Activated CD4-positive, alpha-beta memory T cell treated with anti-CD3 and anti-CD28 coated beads, Interleukin-2, amount 10 ng/mL, durations not matched to agents 7 days and 5 days (primary cell): ENCODE results near the gene HDHD5. TPM values are rescaled to one million over a fixed set of nuclear protein-coding genes. Genes with fewer than 3 reads are reported as not detected.
A peak's percentile ranks its signal among the peaks of the same experiment; 100 is the strongest.

ENCODE experiments used
- CTCF ChIA-PET: fragments of 350-600 bp; sonication (Branson Sonifier 250); formaldehyde crosslinking; loops from one replicate; lab custom pipeline; 2021; ENCODE audit warnings: antibody characterized with exemption, inconsistent platforms; lab: Charles Lee
- POLR2A ChIA-PET: fragments of 350-600 bp; sonication (Branson Sonifier 250); formaldehyde crosslinking; loops from one replicate; lab custom pipeline; 2021; ENCODE audit warnings: antibody characterized with exemption; lab: Charles Lee
- DNase-seq: peaks from one replicate; pipeline ENCODE4 v3.0.0-alpha.2; 2020
- H3K27ac Mint-ChIP-seq: one replicate; pipeline ENCODE4 v1.8.0; 2021; ENCODE audit warnings: mild to moderate bottlenecking, mixed read lengths
- H3K27me3 Mint-ChIP-seq: one replicate; pipeline ENCODE4 v1.8.0; 2021; ENCODE audit warnings: mixed read lengths
- H3K36me3 Mint-ChIP-seq: one replicate; pipeline ENCODE4 v1.8.0; 2021; ENCODE audit warnings: low read depth, mixed read lengths
- H3K4me1 Mint-ChIP-seq: one replicate; pipeline ENCODE4 v1.8.0; 2021; ENCODE audit warnings: mixed read lengths
- H3K4me3 Mint-ChIP-seq: one replicate; pipeline ENCODE4 v1.8.0; 2021; ENCODE audit warnings: mild to moderate bottlenecking, mixed read lengths
- H3K9me3 Mint-ChIP-seq: one replicate; pipeline ENCODE4 v1.8.0; 2021; ENCODE audit warnings: mixed read lengths
- total RNA-seq, 2 experiments: library from RNA; stranded (reverse); gene quantifications; one replicate each; pipeline ENCODE4 v1.2.3, GENCODE V29; 2021

HDHD5 gene
- total RNA-seq: 10 to 100 TPM; 27.1 TPM

DNA sequence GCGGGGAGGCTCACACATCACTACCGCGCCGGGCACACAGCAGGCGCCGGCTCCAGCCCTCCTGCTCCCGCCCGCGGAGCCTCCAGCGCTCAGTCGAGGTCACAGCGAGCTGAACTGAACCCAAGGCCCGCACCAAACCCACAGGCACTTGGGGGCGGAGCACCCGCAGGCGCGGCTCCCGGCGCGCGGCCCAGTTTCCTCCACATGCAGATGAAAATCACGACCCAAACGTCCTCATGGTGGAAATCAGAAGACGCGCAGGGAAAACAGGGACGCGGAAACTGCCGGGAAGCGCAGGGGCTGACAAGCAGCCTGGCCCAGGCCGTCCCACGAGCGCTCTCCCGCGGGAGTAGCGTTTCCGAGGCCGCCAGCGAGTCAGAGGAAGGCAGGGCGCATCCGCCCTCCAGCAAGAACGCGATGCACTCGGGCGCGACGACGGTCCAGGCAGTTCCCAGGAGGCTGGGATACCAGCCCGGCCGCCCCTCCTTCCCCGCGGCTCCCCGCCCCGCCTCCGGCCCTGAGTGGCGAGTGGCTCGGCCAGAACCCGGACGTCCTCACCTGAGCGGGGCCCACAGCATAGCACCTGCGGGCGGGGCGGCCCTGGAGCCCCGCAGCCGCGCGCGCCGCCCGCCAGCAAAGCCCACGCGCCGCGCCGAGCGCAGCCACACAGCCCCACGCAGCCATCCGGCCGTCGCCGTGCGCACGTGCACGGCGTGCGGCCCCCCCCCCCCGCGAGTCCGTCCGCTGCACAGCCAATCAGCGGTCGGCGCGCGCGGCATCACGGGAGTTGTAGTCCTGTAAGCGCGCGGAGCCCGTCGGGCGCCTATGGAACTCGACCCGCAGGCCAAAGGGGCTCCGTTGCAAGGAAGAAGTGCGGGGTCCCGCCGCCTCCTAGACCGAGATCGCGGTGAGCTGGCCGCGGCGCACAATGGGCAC lies at the start of gene HDHD5:
HDHD5 (minus strand) TSS at position 710 of the 936 bp plus-strand sequence; CDS start at position 684, 26 bp downstream.
- Mint-ChIP-seq H3K4me1 (peaks cover 34% of the 10 kb centered on the region), H3K27ac (peak within 1 kb of the TSS; percentile 56), H3K4me3 (peak within 1 kb of the TSS; percentile 76), H3K9me3 (no peaks in the 10 kb centered on the region), H3K27me3 (no peaks in the 10 kb centered on the region), H3K36me3 (peaks cover 7% of the 10 kb centered on the region)
- DNase-seq: peak; percentile 89
- ChIA-PET POLR2A (interaction anchor here (0.6 to 3.5 kb wide), 11 partner anchors 10 to 213 kb away, joined by 3 to 8 read pairs (median 3); no protein-coding TSS in a partner anchor), CTCF (interaction anchor here (0.7 to 5.2 kb wide), 5 partner anchors 13 to 344 kb away, joined by 6 to 47 read pairs (median 9); no protein-coding TSS in a partner anchor)

DNA sequence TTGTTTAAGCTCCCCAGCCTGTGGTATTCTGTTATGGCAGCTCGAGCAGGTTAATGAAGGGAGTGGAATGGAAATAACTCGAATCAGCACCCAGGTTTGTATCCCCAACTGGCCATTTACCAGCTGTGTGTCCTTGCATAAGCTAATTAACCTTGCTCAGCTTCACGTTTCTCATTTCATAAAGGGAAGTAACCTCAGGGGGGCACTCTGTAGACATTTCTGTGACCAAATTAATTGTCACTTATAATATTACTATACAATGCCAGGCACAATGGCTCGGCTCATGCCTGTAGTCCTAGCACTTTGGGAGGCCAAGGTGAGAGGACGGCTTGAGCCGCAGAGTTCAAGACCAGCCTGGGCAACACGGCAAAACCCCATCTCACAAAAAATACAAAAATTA lies 46.4 kb upstream of the HDHD5 start:
- Mint-ChIP-seq H3K27ac (no peak overlapping the region), H3K27me3 (no peaks in the 10 kb centered on the region), H3K36me3 (peaks cover 6% of the 10 kb centered on the region), H3K4me3 (no peak overlapping the region), H3K9me3 (no peaks in the 10 kb centered on the region), H3K4me1 (no peaks in the 10 kb centered on the region)
- CTCF ChIA-PET: interaction anchor here (0.6 to 2.1 kb wide), 6 partner anchors 8 to 300 kb away, joined by 3 to 14 read pairs (median 4); no protein-coding TSS in a partner anchor
- POLR2A ChIA-PET: interaction anchor here (0.6 to 1.0 kb wide), 2 partner anchors 14 to 116 kb away, joined by 3 read pairs; partner anchors contain the start of gene ADA2
- DNase-seq: no peak

DNA sequence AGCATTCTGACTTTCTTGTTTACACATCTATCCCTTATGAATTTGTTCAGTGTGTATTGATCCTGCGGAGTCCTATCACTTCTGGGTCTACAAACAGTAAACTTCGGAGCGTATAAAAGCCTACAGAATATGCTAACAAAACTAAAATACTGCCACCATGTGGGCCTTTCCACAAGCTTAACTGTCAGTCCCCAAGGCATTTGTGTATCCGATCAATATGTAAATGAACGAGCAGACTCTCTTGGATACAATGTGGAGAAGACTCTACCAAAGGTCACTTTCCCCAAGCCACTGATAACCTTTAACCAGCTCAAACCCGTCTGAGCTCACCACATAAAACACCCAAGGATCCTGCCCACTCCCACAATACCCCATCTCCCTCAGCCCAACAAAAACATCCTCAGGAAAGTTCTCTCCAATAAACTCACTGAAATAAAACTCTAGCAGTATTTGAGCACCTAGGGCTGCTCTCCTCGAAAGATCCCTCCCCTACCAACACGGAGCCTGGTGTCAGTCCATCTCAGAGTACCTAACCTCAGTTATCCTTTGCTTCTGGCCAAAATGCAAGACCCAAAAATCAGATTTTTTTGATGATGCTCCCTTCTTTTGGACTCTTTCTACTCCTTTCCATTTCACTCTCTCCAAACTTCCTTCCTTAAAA lies 42.3 kb upstream of the HDHD5 start:
- no peak overlapping the region for H3K27ac Mint-ChIP-seq
- no peaks in the 10 kb centered on the region for H3K9me3 Mint-ChIP-seq
- no peak for DNase-seq
- POLR2A ChIA-PET: no interaction called here
- CTCF ChIA-PET: interaction anchor here (0.7 to 1.1 kb wide), 2 partner anchors 18 to 220 kb away, joined by 3 read pairs; partner anchors contain the start of gene ADA2
- H3K4me1 Mint-ChIP-seq: no peaks in the 10 kb centered on the region
- H3K27me3 Mint-ChIP-seq: no peaks in the 10 kb centered on the region
- H3K36me3 Mint-ChIP-seq: peaks cover 6% of the 10 kb centered on the region
- no peak overlapping the region for H3K4me3 Mint-ChIP-seq

DNA sequence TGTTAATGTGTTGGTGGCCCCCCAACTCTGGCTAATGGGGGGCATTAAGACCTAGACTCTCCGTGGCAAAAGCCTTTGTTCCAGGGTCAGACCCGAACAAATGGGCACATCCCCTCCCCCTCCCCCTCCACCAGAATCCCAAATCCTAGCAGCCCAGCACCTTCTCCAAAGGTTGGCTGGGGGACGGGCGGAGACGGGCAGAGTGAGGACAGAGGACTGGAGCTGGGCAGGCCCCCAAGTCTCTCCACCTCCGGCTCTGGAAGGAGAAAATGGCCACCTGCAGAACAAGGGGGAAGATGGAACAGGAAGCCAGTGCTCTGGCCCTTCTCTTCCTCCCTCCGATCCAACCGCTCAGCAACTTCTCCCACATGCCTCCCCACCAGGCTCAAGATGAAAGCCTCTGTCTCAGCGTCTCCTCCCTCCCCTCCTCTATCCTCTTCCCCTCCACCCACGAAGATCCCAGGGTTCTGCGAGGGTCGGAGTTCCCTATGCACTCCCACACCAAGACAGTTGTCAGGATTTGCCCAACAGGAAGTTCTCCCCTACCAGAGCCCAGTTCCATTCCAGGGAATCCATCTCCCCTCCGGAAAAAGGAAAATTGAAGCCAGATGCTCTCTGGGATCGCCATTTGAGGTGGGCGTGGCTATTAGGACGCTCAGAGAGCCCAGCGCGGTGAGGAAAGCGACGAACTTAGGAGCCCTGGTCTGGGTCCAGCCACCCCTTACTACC lies 40.1 kb upstream of the HDHD5 start:
- no peaks in the 10 kb centered on the region for H3K9me3 Mint-ChIP-seq
- H3K36me3 Mint-ChIP-seq: peaks cover 6% of the 10 kb centered on the region
- H3K27ac Mint-ChIP-seq: no peak overlapping the region
- DNase-seq: no peak
- H3K27me3 Mint-ChIP-seq: no peaks in the 10 kb centered on the region
- CTCF ChIA-PET: no interaction called here
- H3K4me3 Mint-ChIP-seq: no peak overlapping the region
- POLR2A ChIA-PET: no interaction called here
- no peaks in the 10 kb centered on the region for H3K4me1 Mint-ChIP-seq

DNA sequence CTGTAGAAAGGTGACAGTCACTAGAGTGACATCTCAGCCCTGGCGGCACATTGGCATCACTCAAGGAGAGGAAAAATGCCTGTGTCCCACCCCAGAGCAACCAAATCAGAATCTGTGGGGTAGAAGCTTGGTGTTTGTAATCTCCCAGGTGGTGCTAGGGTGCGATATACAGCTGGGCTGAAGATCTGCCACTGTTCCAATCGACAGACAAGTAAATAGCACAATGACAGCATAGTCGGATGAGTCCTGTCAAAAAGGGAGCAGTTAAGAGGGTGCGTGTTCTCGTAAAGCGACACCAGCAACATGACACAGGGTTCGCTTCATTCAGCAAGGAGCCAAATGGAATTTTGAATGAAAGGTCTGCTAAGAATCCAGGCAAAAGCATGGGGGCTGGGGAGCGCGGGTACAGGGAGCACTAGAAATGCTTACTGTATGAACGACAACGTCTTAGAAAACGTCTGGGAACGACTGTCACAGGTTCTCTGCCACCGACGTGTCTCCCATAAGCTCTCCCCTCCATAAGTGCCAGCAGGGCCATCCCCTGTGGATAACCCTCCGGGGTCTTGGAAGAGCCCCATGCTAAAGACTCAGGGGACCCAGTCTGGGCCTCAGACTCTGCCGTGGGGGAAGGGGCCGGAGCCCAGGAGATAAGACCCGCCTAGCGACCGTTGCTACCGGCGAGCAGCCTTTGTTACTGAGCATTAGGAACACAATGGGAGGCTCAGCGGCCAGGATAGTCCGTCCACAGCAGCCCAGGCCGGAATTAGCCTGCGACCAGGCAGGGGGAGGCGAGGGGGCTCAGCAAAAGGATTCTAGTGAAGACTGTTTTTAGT lies 39.3 kb upstream of the HDHD5 start:
- Mint-ChIP-seq H3K27ac (no peak overlapping the region), H3K27me3 (no peaks in the 10 kb centered on the region), H3K4me1 (no peaks in the 10 kb centered on the region), H3K4me3 (no peak overlapping the region), H3K36me3 (peaks cover 5% of the 10 kb centered on the region), H3K9me3 (no peaks in the 10 kb centered on the region)
- DNase-seq: no peak
- ChIA-PET CTCF (no interaction called here), POLR2A (no interaction called here)

DNA sequence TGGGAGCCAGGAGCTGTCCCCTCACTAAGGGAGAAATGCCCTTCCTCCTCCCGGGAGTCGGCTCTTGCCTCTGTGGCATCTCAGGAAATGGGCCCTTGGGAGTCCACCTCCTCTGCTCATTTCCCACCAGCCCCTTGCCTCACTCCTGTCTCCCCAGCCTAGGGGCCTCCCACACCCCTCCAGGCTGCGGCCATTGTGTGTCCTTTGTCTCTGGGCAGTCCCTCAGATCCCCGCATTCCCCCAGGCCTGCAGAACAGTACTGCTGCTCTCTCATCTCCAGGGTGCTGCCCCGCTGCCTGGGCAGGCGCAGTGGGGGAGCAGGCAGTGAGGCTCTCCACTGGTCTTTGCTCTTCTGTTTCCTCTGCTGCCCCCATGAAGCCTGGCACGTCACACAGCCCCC lies 35.1 kb upstream of the HDHD5 start:
- DNase-seq: no peak
- no peak overlapping the region for H3K27ac Mint-ChIP-seq
- H3K27me3 Mint-ChIP-seq: no peaks in the 10 kb centered on the region
- H3K4me3 Mint-ChIP-seq: no peak overlapping the region
- H3K9me3 Mint-ChIP-seq: no peaks in the 10 kb centered on the region
- ChIA-PET POLR2A (no interaction called here), CTCF (no interaction called here)
- no peaks in the 10 kb centered on the region for H3K4me1 Mint-ChIP-seq
- no peaks in the 10 kb centered on the region for H3K36me3 Mint-ChIP-seq

DNA sequence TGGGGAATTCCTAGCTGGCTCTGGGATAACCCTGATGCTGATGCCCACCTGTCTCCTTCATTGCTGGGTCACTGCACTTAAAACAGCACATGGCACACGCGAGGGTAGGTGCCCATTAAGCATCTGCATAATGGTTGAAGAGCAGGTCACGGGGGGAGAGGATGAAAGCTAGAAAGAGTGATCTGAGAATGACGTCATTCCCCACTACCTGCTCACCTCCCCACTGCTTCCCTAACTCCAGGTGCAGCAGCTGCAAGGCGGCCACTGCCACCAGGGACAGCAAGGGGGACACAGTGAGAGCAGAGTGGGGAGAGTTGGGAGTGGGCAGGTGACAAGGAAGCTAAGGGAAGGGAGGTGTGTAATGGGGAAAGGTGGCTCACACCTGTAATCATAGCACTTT lies 33.1 kb upstream of the HDHD5 start:
- no peak for DNase-seq
- H3K4me1 Mint-ChIP-seq: no peaks in the 10 kb centered on the region
- H3K27me3 Mint-ChIP-seq: no peaks in the 10 kb centered on the region
- no peak overlapping the region for H3K4me3 Mint-ChIP-seq
- H3K9me3 Mint-ChIP-seq: no peaks in the 10 kb centered on the region
- H3K27ac Mint-ChIP-seq: no peak overlapping the region
- POLR2A ChIA-PET: interaction anchor here (1.3 kb wide), 1 partner anchor 21 kb away, joined by 4 read pairs; no protein-coding TSS in a partner anchor
- CTCF ChIA-PET: no interaction called here
- no peaks in the 10 kb centered on the region for H3K36me3 Mint-ChIP-seq

DNA sequence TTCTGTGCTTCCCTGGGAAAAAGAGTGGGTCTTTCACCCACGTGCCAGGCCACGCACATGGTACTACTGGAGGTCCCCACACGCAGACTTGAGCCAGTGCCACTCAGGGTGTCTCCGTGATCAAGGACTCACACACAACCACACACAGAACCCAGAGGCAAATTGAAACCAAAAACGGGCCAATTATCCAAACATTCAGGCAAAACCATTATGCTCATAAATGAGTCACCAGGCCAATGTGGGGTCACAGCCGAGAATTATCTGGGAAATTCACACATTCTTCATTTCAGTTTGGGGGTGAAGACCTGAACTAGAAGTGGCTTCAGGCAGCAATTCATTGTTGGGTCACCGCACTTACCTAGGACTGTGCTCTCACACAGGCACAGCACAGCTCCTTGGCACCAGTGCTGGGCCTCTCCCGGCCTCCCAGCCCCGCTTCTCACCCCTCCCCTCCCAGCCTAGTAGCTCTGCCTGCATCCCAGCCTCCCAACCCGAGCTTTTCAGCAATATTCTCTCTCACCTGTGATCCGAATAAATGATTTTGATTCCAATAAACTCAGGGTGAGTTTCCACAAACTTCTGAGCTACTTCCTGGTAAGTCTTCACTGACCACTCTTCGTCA lies 32.2 kb upstream of the HDHD5 start:
- H3K27me3 Mint-ChIP-seq: no peaks in the 10 kb centered on the region
- ChIA-PET POLR2A (interaction anchor here (1.3 kb wide), 1 partner anchor 20 kb away, joined by 4 read pairs; no protein-coding TSS in a partner anchor), CTCF (no interaction called here)
- no peak for DNase-seq
- H3K9me3 Mint-ChIP-seq: no peaks in the 10 kb centered on the region
- H3K4me3 Mint-ChIP-seq: no peak overlapping the region
- no peak overlapping the region for H3K27ac Mint-ChIP-seq
- H3K4me1 Mint-ChIP-seq: no peaks in the 10 kb centered on the region
- H3K36me3 Mint-ChIP-seq: no peaks in the 10 kb centered on the region

DNA sequence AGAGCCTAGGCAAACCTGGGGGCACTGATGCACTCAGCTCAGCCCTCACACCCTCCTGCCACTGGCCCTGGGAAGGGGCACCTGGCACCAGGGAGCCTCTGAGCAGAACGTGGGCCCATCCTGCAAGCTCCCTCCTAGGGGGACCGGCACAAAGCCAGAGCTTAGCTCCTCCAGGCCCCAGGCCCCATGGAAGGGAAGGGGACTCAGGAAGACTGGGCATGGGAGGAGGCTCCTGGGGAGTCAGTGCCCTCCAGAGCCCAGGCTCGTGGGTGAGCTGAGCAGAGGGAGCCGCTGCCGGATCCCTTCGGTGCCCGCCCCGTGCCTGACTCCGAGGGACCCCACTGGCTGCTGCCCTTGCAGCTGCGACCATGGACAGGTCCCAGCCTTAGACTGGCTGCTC lies 31.6 kb upstream of the HDHD5 start:
- DNase-seq: no peak
- no peak overlapping the region for H3K4me3 Mint-ChIP-seq
- ChIA-PET CTCF (no interaction called here), POLR2A (no interaction called here)
- H3K27me3 Mint-ChIP-seq: no peaks in the 10 kb centered on the region
- H3K27ac Mint-ChIP-seq: no peak overlapping the region
- peaks cover 2% of the 10 kb centered on the region for H3K36me3 Mint-ChIP-seq
- H3K4me1 Mint-ChIP-seq: no peaks in the 10 kb centered on the region
- no peaks in the 10 kb centered on the region for H3K9me3 Mint-ChIP-seq

DNA sequence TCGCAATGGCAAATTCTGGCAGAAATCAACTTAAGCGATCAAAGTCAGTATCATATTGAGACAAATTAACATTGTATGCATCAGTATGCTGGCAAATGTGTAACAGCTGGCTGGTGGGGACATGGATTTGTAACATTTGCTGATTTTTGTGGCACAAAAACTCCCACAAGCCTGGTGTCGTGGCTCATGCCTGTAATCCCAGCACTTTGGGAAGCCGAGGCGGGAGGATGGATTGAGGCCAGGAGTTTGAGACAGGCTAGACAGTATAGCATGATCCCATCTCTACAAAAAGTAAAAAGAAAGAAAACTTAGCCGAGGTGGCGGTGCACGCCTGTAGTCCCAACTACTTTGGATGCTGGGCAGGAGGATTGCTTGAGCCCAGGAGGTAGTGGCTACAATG lies 17.6 kb upstream of the HDHD5 start:
- CTCF ChIA-PET: no interaction called here
- POLR2A ChIA-PET: no interaction called here
- H3K27ac Mint-ChIP-seq: no peak overlapping the region
- H3K9me3 Mint-ChIP-seq: no peaks in the 10 kb centered on the region
- peaks cover 3% of the 10 kb centered on the region for H3K27me3 Mint-ChIP-seq
- no peak overlapping the region for H3K4me3 Mint-ChIP-seq
- H3K36me3 Mint-ChIP-seq: no peaks in the 10 kb centered on the region
- DNase-seq: no peak
- H3K4me1 Mint-ChIP-seq: no peaks in the 10 kb centered on the region

DNA sequence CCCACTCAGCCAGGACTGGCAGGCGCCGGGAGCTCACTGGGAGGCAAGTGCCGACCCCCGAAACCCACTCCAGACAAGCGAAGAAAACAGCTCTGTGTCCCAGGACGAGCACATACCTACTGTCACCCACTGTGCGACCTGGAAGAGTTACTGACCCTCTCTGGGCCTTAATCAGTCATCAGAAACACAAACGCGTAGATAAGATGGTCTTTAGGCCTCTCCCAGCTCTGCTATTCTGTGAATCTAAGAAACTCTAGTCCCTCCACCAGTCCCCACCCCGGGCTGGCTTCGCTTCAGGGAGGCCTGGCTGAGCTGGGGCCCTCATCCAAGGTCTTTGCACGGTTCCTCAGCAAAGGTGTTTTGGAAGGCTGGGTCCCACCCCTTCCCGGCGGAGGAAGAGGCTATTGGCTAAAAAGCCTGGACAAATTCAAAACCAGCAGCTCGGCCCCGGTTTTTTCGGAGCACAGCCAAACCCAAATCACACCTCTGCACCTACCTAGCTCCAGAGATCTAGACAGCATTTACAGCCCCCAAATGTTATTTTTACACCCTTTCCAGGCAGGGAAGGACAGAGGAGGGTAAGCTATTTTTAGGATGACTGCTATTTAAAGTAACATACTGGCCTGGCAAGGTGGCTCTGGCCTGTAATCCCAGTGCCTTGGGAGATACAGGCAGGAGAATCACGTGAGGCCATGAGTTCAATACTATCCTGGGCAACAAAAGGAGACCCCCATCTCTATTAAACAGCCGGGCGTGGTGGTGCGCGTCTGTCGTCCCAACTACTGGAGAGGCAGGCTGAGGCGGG lies 13.2 kb upstream of the HDHD5 start:
- Mint-ChIP-seq H3K36me3 (no peaks in the 10 kb centered on the region), H3K4me1 (peaks cover 6% of the 10 kb centered on the region), H3K27ac (no peak overlapping the region), H3K4me3 (peak overlapping the region; percentile 61), H3K9me3 (no peaks in the 10 kb centered on the region), H3K27me3 (peaks cover 9% of the 10 kb centered on the region)
- no peak for DNase-seq
- POLR2A ChIA-PET: interaction anchor here (0.8 to 3.0 kb wide), 9 partner anchors 12 to 467 kb away, joined by 3 to 17 read pairs (median 5); partner anchors contain the start of gene ADA2
- CTCF ChIA-PET: interaction anchor here (0.6 to 5.1 kb wide), 60 partner anchors 8 to 613 kb away, joined by 3 to 78 read pairs (median 4); partner anchors contain the start of gene ADA2
